ENCODE measurements around the gene SYNDIG1.

The SYNDIG1 gene

DNA sequence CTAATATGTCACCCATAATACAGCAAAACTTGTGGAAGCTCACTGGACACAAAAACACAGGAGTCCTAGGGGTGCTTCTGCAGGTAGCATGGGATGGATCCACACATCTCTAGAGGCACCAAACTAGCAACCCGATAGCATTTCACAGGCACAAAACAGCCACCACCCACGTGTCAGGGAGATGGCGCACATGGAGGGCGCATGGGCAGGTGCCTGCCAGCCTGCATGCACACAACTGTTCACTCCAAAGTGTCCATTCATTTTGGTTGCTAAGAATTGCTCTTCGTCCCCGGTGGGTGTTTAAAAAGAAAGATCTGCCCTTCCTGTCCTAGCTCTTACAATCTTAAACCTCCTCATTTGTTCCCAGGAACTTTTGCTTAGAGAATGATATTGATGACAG lies 171.3 kb downstream of the SYNDIG1 start:
- DNase-seq = no peak

DNA sequence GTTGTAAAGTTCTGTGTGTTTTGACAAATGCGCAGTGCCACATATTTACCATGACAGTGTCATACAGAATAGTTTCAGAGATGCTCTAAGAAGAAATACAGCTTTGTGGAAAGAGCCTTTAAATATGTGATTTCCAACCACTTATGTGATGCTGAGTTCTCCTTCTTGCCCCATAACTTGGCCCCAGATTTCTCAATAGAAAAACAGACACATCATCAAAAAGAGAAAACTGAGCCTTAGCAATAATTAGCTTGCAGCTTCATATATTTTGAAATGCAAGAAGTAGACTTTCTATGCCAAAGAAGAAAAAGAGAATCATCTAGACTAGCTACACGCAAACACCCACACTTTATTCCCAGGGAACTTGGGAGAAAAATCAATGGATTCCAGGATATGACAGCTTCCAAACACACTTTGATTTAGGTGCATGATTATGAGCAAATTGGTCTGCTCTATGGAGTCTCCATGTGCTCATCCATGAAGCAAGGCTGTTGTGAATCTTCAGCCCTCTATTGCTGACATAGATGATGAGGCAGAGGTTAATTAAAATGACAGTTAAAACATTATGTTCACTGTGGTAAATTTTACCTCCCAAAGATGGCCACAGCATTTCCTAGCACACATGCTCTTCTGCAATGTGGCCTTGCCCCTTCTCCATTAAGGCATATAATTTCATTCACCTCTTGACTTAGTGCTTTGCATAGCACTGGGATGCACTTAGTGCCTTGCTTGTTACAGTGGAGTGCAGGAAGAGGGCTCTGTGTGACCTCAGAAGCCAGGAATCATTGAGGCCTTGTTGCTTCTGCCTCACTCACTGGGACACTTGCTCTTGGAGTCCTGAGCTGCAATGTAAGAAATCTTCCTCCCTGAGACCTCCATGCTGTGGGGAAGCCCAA lies 174.6 kb downstream of the SYNDIG1 start:
- no peak for DNase-seq

DNA sequence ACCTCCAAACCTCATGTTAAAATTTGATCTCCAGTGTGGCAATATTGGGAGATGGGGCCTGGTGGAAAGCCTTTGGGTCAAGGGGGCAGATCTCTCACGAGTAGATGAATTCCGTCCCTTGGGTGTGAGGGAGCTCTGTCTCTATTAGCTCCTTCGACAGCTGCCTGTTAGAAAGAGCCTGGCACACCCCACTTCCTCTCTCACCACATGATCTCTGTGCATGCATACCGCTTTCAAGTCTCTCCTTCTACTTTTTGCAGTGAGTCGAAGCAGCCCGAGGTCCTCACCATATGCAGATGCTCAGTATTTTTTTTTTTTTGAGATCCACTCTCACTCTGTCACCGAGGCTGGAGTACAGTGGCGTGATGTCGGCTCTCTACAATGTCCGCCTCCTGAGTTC lies 176.9 kb downstream of the SYNDIG1 start:
- DNase-seq = no peak

DNA sequence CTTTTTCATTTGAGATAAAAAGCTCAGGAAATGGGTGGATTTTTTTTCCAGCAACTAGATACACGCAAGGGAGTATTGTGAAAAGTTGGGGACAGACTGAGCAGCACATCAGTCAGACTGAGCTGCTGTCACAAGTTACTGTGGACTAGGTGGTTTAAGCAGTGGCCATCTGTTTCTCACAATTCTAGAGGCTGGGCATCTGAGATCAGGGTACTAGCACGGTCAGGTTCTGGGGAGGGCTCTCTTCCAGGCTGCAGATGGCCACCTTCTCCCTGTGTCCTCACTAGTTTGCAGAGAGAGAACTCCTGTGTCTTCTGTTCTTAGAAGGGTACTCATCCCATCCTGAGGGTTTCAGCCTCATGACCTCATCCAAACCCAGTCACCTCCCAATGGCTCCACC lies 178.3 kb downstream of the SYNDIG1 start:
- no peak for DNase-seq

DNA sequence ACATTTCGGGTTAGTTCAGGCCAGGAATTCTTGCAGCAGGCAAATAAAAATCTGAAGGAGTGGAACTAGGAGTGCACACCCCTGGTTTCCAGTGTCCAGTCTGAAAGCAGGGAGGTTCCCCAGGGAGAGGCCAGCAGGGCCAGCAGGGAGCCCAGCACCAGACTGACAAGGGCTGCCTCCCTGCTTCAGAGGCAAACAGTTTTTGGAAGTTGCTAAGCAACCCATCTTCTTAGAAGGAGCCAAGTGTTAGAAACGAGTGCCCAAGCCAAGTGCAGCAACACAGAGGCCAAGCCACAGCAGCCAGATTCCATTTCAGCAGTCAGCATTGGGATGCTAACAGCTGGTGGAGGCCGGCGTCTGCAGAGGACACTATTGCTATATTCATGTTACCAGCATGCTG lies 179.1 kb downstream of the SYNDIG1 start:
- no peak for DNase-seq

DNA sequence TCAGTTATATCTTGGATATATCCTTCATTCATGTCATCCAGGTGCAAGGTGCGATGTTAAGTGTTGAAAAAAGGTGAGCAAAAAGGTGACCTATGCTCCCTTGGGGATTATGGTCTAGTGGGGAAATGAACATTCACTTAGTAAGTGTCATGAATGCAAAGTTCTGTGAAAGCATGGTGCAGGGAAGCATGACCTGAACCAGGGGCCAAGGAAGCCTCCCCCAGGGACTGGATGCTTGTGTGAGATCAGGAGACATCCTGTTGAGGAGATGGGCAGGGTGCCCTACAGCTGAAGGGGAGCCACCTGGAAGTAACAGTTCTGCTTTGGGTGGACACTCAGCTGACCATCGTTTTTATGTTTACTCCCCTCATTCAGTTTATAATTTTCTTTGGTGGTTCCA lies 179.5 kb downstream of the SYNDIG1 start:
- no peak for DNase-seq

DNA sequence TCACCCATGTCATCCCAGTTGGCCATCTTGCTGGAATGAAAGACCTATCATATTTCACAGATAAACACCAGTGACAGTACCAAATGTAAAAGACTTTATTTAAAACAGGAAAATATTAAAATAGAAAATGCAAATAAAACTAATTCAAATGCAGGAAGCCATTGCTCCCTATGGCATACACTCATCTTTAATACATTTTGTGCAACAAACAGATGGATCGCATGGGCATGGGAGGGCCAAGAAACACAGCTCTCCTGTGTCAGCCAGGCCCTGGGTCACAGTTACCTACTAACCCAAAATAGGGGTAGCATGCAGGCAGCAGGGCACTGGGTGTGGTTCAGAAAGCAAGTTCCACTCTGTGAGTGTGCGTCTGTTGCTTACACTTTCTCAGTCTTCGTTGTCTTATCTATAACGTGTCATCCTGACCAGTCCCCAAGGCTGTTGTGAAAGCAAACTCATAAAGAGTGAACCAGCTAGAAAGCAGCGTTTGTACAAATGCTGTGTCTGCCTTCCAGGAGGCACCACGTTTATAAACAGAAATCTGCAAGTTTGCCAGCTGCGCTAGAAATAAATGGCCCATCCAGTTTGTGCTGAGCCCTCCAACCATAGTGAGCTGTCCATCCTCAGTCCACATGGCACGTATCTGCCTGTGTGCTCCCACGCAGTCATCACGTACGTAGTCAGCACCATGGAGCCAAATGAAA lies 180.5 kb downstream of the SYNDIG1 start:
- no peak for DNase-seq

DNA sequence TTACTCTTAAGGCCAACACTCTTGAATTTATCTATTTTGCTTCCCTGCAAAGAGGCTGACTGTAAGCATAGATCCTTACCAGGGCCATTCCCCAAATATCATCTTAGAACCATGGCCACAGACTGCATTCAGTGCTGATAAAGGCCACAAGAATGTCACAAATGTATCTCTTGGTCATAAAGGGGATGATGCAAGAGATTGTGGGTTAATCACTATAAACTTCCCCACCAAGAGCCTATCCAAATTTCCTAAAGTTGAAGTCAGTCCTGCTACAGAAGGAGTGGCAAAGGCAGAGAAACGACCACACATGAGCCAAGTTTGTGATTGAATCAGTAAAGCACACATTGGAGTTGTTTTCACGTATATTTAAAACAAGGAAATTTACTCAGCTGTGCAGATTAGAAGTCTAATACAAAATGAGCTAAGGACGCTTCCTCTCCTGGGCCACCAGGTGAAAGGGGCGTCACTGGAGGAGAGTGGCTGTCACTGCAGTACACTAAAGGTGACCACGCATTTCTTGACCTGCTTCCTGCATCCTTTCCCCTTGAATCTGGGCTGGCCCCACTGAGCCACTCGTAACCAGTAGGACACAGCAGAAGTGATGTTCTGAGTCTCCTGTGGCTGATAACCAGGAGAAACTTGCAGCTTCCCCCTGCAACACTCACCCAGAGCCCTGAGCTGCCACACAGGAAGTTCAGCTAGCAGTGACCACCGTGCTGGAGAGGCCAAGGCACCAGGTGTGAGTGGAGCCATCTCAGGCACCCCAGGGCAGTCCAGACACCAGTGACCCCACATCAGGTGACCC lies 181.9 kb downstream of the SYNDIG1 start:
- DNase-seq = no peak

DNA sequence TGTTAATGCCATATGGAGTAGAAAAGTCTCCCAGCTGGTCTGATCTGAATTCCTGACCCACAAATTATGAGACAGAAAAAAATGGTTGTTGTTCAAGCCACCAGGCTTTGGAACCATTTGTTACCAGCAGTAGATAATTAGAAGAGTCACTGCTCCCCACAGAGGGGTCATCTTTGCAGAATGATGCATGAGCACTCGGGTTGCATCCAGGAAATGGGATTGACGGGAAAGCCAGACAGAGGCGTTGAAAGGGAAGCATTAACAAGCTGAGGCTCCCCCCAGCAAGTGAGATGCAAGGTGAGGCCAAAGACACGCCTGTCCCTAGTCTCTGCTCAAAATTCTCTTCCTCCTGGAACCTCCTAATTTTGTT lies 182.5 kb downstream of the SYNDIG1 start:
- no peak for DNase-seq

DNA sequence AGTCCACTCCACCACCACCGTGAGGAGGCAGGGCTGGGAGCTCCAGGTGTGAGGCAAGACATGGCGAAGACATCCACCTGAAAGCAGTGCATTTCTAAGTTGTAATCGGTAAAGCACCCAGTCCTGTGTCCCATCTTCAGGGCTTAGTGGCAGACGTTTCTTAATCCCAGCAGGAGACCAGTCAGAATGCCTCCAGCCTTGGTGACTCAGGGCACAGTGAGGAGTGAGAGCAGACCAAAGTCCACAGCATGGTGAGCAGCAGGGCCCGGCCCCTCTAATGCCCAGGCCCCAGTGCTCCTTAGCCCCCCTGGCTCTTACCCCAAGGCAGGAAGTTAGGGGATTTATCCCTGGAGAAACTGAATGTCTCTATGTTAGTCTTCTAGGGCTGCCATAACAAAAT lies 183.9 kb downstream of the SYNDIG1 start:
- DNase-seq = no peak

DNA sequence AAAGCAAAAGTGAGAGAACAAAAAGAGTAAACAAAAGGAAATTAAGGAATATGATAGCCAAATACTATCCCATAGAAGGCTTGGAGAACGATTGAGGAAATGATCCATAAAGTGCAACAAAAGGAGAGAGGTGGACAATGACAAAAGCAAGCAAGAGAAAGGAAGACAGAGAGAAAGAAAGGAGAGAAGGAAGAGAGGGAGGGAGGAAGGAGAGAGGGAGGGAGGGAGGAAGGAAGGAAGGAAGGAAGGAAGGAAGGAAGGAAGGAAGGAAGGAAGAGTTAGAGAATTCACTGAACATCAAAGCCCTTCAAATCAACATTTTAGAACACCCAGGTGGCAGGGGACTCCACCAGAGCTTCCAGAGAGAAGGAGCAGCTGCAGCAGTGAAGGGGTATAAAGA lies 185.0 kb downstream of the SYNDIG1 start:
- no peak for DNase-seq

DNA sequence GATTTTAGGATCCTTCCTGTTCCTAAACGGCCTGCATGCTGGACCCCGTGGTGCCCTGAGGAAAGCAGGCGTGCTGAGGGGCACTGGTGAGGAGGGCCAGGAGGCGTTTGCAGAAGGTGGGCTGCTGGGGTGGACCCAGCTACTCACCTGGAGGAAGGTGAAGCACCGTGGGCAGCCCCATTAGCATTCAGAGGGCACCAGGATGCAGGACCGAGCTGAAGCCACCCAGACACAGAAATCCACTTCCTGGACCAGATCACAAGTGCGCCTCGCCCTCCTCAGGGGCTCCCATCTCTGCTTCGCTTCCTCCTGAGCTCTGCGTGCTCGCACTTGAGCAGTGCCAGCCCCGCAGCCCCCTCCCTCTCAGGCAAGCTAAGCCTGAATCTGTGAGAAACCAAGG lies 187.0 kb downstream of the SYNDIG1 start:
- no peak for DNase-seq

DNA sequence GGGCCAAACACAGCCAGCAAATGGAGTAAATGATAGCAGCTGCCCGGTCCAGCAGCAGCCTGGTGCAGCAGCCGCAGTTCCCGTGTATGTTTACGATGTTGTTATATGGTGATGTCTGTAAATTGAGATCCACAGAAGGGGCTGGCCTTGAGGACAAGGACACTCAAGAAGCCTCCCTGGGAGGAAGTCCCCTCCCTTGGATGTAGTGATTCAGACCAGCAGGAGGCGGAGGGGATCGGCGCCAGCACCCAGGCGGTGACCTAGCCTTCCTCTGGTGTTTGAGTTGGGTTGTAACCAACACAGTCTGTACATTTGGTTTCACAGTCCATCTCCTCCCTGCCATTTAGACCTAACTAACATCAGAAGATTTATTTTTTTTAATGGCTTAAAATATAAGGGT lies 187.8 kb downstream of the SYNDIG1 start:
- no peak for DNase-seq

DNA sequence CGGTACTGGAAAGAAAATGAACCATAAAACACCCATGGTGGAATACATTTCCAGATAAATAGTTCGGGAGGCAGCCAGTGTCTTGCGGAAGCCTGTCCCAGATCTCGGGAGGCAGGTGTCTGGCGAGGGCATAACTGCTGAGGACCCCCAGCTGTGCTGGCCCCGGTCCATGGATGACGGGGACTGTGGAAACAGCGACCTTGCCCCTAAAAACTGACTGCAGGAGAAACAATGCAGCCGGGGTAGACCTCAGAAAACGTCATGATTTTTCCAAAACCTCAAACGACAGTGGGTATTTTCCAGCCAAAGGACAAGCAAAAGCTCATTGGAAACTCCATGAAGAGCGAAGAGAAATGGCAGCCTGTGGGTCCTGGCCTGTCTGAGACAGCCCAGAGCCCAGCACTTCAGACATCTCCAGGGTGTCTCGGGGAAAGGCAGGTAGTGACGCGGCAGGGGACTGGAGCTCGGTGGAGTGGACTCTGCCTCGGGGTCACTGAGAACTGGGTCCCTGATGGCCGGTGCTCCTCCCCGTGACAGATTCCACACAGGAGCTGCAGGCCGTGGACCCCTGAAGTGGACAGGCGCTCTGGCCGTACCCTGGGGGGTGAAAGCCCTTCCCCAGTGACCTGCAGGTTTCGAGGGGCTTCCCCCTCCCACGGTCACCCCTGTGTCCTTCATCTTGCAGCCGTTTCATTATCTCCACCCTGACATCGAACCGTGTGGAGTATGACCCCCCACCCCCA lies 188.6 kb downstream of the SYNDIG1 start:
- no peak for DNase-seq

DNA sequence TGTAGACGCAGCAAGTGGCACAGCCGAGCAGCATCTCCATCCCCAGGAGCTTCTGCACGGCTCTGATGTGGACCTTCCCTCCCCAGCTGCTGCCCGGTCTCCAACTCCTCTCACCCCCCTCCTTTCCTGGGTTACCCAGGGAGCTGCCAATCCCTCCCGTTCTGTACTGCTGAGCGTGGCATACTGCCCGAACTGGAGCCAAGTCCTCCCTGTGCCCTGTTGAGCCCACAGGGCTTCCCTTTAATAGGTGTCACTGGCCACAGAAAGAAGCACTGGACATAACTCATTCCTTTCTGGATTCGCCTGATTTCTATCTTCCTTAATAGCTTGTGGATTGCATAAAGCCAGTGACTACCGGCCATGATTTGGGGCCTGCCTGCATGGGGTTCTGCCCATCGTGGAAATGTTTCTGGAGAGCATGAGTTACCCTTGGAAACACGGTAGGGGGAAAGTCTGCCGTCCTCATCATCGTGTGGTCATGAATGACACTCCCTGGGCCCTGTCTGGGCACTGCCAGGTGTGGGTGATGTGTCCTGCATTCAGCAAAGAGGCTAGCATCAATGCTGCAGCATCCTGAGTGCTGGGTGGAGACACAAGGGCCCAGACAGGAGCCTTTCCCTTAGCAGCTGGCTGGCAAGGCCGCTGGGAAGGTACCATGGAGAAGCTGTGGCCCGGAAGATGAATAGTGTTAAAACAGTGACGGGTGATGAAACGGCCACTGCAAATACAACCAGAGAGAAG lies 189.7 kb downstream of the SYNDIG1 start:
- DNase-seq = peak; percentile 14

DNA sequence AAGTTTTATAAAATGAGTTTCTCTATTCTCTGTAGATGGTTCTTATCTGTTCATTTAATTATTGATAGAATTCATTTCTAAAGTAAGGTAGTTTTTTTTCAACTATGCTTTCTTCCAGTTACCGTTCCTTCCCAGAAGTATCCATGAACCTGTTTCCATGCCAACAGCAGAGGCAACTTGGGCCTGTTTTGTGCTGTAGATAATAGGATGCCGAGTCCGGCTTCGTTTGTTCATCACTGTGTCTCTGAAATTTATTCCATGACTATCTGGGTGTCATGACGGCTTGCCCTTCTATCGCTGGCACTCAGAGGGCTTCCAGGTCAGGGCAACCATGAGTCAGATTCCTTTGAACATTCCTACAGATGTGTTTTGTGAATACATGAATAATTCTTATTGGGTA lies 190.4 kb downstream of the SYNDIG1 start:
- no peak for DNase-seq

DNA sequence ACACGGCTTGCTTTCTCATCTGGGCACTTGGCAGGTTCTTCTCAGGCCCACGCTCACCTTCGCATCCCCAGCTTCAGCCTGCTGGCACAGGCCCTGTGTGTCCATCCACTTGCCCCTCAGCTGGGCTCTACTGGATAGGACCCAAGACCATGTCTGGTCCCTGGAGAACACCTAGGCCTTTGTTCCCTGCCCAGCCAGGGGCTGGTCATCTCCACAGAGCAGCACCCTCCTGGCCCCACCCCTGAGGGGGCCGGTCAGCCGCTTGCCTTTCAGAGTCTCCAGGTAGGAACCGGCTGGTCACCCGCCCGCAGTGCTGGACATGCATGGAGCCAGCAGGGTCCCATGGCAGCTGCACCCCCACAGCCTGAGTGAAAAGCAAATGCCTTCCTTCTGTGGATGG lies 191.2 kb downstream of the SYNDIG1 start:
- DNase-seq = no peak

DNA sequence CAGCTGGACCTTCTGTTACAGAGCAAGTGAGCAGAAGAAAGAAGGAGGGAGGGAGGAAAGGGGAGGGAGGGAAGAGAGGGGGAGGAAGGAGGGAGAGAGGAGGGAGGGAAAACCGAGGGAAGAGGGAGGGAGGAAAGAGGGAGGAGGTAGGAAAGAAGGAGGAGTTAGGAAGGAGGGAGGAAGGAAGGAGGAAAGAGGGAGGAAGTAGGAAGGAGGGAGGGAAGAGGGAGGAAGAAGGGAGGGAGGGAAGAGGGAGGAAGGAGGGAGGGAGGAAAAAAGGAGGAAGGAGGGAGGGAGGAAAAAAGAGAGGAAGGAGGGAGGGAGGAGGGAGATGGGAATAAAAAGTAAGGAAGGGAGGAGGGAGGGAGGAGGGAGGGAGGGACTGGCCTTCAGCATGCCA lies 191.8 kb downstream of the SYNDIG1 start:
- no peak for DNase-seq

DNA sequence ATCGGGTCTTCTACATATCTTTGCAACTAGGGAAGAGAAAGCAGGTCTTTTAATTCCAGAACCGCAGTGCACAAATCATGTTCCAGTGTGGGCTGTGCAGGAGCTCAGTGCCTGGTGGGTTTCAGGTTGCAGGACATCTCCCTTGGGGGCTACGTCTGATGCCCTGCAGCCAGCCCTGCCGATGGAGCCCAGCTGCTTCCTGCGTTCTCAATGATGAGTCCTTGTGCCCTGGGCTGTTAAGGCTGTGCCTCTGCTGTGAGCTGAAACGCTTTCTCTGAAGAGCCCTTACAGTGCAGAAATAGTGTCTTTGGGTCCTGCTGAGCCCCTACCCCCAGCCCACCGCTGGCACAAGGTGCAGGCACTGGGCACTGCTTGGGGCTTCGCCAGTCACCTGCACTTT lies 192.9 kb downstream of the SYNDIG1 start:
- DNase-seq = no peak

DNA sequence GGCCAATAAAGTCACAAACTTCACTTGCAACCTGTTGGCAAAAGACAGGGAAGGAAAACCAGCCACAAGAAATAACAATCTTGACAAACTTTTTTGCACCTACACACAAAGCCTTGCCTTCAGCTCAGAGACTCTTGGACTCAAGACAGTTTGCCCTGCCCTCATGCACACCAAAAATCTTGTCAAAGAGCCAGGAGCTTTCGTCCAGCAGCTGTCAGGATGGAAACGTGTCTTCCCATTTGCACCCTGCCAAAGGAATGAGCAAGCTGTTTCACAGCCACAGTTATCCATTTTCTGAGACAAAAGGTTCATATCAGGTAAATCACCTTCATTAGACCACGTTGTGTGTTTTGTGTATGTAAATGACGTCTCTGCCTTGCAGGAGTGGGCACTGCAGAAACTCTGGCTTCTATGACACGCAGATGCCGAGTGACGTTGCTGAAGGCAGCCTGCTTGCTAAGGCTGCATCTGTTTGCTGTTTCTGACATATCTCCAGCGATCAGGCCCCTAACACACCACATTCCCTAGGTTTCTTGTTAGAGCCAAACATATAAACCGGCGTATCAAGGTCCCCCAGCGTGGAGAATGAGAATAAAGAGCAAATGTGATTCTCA lies 193.4 kb downstream of the SYNDIG1 start:
- DNase-seq = no peak

DNA sequence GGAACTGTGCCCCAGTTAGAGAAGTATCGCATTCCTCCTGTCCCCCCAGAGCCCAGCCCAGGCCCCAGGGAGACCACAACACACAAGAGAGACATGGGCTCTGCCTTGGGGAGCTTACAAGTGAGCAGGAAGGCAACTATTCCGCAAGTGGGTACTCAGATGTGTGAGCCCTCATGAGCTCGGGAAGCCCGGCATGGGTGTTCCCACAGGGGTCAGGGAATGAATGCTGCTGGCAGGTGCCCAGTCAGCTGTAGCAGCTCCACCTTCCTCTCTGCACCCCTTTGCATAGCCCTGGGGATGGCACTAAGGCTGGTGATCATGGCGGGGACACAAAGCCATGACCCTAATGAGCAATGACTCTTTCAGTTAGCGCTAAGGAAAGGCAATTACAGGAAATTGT lies 194.1 kb downstream of the SYNDIG1 start:
- no peak for DNase-seq
